Measurements from ENCODE around the gene DRD2.
A peak's percentile ranks its signal among the peaks of the same experiment; 100 is the strongest.

Gene DRD2

GRCh38 chr11:113446112-113446511 lies 29.1 kb downstream of the DRD2 start:
- no peak for DNase-seq (ENCODE audit: low spot score)

DNA sequence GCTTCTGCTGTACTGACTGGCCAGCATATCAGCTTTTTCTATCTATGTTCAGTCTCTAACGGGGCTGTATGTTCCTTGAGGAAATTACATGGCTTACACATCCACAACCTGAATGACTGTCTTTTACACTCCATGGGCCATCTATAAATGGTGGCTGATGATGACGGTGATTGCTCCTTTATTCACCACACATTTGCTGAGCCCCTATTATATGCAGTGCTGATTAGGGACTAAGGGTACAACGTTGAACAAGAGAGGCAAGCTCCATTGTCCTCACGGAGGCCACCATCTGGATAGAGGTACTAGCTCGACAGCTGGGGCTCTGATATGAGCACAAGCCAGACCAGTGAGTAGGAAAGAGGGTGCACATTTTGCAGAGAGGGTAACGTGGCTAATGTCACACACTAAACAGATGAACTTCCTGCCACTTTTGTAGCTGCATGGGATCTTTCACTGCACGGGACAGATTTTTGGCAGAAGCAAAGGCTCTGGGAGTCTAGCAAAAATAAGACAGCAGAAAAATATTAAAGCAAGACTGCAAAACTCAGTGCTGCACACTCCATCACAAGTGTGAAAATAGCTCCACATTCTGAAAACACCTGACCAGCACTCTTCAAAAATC lies 30.6 kb downstream of the DRD2 start:
- DNase-seq (ENCODE audit: low spot score) = no peak

DNA sequence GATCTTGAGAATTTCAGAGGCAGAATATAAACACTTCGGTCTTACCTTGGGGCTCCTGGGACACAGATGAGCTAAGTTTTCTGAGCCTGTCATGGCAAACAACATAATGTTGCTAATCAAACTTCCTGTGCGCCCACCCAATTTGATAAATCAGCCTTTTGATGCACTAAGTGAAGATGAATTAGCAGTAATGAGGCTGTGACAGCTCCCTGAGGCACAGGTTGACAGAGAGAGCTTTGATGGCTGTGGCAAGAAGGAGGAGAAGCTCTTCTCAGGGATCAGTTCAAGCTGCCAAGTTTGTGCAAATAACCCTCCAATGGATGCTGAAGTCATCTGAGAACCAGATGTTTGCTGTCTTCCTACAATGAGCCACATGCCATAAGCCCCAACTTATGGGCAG lies 34.4 kb downstream of the DRD2 start:
- DNase-seq (ENCODE audit: low spot score) = no peak

DNA sequence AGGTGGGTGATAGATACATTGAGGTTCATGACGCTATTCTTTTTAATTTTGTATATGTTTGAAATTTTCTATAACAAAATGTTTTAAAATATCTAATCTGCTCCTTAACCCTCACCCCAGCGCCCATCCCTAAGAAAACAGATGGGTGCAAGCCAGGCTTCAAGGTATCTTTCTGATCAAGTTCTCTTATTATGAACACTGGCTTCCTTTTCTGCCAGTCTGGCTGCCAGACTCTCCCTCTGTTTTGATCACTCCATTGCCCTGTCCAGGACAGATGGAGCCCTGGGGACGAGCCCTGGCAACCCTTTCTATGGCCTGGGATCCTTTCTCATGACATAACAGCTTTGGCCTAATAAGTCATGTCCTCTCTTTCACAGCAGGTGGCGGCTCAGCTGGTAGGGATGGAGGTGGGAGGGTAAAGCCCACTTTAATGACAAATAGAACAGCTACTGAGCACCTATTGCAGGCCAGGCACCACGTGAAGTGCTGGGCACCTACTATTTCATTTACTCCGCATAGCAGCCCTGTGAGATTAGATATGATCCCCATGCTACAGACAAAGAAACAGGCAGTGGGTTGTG lies 38.4 kb downstream of the DRD2 start:
- DNase-seq (ENCODE audit: low spot score) = no peak

DNA sequence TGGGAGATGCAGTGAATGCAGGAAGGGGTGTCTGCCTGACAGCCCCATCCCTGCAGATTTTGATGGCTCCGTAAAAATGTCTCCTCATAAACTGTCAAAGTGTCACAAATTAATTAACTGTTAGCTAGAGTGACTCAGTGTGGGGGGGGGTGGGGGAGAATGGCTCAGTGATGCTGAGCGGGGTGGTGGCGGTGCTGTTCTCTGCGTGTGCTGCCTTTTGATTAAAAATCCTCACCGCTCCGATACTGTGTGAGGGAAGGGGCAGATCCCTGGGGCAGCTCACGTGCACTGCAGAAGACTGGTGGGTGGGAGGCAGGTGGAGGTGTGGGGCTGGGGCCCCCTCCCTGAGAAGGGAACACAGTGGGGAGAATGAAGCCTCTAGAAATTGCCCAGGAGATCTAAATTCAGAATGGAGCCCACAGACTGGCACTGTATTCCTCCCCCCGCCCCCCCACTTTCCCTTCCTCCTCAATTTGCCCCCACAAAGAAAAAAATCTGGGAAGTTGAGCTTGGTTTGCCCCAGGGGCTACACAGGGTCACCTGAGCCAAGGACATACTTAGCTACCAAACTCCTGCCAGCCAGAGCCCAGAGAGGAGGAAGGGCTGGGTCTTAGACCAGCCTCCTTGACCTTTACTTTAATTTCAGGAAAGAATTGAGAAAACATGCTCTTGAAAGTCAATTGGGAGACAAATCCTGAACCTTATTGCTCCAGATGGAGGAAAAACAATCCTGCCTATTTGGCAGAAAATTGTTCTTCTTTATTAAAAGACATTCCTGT lies 39.8 kb downstream of the DRD2 start:
- DNase-seq (ENCODE audit: low spot score) = no peak

DNA sequence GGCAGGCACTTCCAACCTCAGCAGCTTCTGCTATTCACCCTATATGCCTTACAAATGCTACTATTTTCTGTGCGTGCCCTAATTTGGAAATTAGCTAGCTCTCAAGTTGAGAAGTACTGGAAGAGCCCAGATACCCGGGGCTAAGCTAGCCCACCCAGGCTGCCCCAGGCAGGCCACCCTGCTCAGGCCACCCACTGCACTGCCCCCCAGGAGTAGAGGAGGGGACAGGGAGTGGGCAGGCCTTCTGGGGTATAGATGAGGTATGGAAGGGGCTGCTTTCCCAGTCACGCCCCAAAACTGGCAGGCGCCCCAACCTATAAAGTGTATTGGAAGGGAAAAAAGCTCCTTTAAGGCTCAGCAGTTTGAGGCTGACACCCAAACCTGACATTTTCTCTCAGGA lies 43.5 kb downstream of the DRD2 start:
- no peak for DNase-seq (ENCODE audit: low spot score)

GRCh38 chr11:113426686-113427085 lies 48.5 kb downstream of the DRD2 start:
- no peak for DNase-seq (ENCODE audit: low spot score)

DNA sequence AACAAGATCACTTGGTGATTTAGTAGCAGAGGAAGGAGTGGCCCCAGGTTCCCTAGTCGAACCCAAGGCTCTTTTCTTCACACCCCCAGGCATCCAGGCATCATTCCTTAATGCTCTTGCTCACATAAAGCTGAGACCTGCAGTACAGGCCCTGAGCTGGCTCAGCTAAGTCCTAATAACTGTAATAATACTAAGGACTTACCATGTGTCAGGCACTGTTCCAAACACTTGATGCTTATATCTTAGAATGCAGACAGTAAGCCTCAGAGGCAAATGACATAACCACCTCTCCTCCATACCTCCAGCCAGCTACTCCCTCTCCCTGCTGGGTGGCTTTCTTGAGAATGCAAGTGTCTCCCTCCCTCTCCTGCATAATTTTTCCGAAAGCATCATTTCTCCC lies 54.4 kb downstream of the DRD2 start:
- DNase-seq (ENCODE audit: low spot score) = no peak

DNA sequence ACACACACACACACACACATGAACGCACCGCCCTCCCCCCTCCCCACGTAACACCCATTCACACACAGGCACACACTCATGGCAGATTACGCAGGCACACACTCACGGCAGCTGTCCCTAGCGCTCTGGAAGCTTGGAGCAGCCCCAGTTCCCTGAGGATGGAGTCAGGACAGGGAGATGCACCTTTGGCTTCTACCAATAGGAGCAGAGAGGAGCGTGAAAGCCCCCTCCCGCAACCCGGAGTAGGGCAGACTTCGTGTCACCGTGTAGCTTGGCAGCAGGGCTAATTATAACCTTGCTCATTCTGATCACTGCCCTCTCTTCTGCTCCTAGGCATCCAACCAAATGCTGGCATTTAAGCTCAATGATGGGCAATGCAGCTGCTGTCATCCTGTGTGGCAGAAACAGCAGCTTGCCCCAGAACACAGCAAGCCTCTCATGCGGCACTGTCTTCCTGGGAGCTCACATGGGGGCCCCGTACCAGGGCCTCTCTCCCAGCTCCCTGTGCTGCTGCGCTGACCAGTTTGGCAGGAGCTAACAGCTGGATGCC lies 55.7 kb downstream of the DRD2 start:
- DNase-seq (ENCODE audit: low spot score) = no peak

- DNase-seq (ENCODE audit: low spot score) = no peak
Measured at GRCh38 chr11:113417428-113417827, 57.8 kb downstream of the DRD2 start.

DNA sequence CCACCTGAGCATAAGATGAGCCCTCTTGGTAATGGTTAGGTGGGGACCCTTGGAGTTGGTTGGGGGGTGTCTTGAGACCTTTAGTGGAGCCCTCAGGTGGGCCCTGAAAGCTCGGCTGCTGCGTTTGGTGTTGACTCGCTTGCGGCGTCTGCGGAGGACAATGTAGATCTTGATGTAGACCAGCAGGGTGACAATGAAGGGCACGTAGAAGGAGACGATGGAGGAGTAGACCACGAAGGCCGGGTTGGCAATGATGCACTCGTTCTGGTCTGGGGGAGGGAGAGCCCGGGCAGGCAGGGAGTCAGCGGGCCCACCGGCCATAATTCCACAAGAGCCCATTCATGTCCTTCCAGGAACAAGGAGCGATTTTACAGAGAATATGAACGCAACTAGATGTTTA lies 59.9 kb downstream of the DRD2 start:
- no peak for DNase-seq (ENCODE audit: low spot score)

GRCh38 chr11:113412675-113413074 lies 62.5 kb downstream of the DRD2 start:
- DNase-seq (ENCODE audit: low spot score) = no peak

DNA sequence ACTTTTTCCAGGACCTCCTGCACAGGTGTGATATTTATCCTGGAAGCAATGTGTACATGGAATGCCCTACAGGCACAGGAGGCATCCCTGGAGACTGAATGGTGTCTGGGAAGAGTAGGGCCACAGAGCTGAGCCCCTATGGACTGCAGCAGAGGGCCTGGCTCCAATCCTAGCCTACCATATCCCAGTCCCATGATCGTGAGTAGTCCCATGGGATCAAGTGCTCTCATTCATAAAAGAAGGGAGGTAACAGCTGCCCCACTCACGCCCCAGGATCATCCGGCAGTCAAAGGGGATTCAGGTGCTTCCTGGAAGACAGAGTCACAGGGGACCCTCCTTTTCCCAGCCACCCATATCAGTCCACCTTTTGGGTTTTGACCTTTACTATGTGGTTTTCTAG lies 63.7 kb downstream of the DRD2 start:
- no peak for DNase-seq (ENCODE audit: low spot score)

- no peak for DNase-seq (ENCODE audit: low spot score)
Measured at GRCh38 chr11:113410414-113411135, 64.6 kb downstream of the DRD2 start.

GRCh38 chr11:113409526-113409925 lies 65.7 kb downstream of the DRD2 start:
- no peak for DNase-seq (ENCODE audit: low spot score)

GRCh38 chr11:113408887-113409286 lies 66.3 kb downstream of the DRD2 start:
- DNase-seq (ENCODE audit: low spot score) = no peak

GRCh38 chr11:113408206-113408605 lies 67.0 kb downstream of the DRD2 start:
- DNase-seq (ENCODE audit: low spot score) = no peak

GRCh38 chr11:113407163-113407562 lies 68.0 kb downstream of the DRD2 start:
- DNase-seq (ENCODE audit: low spot score) = no peak

DNA sequence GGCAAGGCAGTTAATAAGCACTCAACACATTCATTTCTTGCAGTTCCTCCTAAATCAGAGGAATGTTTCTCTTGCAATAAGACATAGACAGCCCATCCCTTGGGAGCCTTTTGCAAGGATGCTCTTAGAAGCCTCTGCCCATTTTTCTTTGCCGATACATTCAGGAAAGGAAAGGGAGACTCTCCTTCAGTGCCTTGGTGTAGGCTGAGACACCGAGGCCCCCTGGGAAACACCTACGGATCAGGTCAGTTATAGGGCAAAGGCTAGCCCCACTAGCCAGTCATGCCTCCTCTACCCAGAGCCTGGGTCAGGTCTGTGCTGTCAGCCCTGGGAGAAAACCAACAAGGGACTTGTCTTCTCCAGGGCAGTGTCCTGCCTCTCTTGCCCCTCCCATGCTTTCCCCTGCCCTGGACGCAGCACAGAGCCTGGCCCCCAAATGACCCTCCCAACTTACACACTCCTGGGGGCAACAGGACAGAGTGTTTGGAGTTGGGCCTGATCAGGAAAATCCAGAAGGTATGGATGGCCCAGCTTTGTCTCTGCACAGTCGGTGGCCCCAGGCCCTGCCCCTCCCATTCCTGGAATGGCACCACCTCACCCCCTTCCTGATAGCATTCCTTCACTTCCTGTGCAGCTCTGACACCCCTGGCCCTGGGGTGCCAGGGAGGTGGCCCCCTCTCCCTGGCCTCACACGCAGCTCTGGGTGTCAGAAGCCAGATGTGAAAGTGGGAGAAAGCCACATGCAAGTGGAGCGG lies 69.3 kb downstream of the DRD2 start:
- DNase-seq (ENCODE audit: low spot score) = no peak

- DNase-seq (ENCODE audit: low spot score) = no peak
Measured at GRCh38 chr11:113404859-113405430, 70.3 kb downstream of the DRD2 start.

DNA sequence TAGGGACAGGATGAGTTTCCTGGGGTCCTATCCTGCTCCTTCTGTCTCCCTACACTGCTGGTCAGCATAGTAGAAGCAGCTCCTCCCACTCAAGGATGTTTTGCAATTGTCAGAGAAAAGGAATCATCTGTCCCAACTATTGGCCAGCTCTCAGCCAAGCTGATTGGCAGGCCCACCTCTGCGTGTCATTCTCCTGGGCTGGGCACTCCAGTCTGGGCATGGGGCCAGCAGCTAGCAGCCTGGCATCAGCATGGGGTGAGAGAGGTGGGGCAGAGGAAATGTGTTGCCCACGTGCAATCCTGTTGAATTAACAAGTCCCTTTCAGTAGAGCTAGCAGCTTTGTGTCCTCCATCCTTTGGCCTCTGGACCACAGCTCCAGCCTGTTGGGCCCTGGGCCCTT lies 73.5 kb downstream of the DRD2 start:
- peak; percentile 11 for DNase-seq (ENCODE audit: low spot score)

Data from hematopoietic multipotent progenitor cell treated with erythropoietin and hydrocortisone succinate and interleukin-3 and kit ligand, for 17 days (in vitro differentiated cells).